AG08395 (cell line): ENCODE measurements around the gene GPR101.
"Not testable (repeated sequence)": the region's sequence is repeated elsewhere in the genome, so short reads cannot be mapped to it uniquely, and the experiment has no call there.

ENCODE experiments used
- DNase-seq: peaks from one replicate; pipeline ENCODE4 v3.0.0; 2012; ENCODE audit warnings: mixed read lengths, low spot score

Gene GPR101

GRCh38 chrX:137025930-137026329 is 7.9 kb downstream of the GPR101 start:
- no peak for DNase-seq

GRCh38 chrX:137000236-137000635 is 33.6 kb downstream of the GPR101 start:
- not testable (repeated sequence) for DNase-seq

GRCh38 chrX:136999024-136999423 is 34.8 kb downstream of the GPR101 start:
- DNase-seq = no peak
